Adrenal gland (tissue), 12 donors: Measurements from ENCODE around the gene LRRC4C. TPM values are rescaled to one million over a fixed set of nuclear protein-coding genes. Genes with fewer than 3 reads are reported as not detected.

ENCODE experiments used
- DNase-seq, 7 donors: peaks; one replicate each; pipeline ENCODE4 v3.0.0-alpha.2; 2019 to 2020
- H3K27ac ChIP-seq, 5 donors: fragments of 200-600 bp; sonication (generic) in 4 of 5; 1 replicate in 3 of 5; 2 replicates in 2 of 5; pipeline versions ENCODE4 v1.5.1 to v1.8.0; 2016 to 2020; ENCODE audit warnings: mild to moderate bottlenecking in 1 of 5
- H3K27me3 ChIP-seq: fragments of 200-600 bp; 2 replicates; pipeline ENCODE4 v1.8.0; 2021
- H3K36me3 ChIP-seq, 2 donors: fragments of 200-600 bp; replicated peaks in 1 of 2; 1 replicate in 1 of 2; 2 replicates in 1 of 2; pipeline versions ENCODE4 v1.5.1 to v1.8.0; 2018 to 2022
- H3K4me1 ChIP-seq, 2 donors: fragments of 200-600 bp; replicated peaks in 1 of 2; 1 replicate in 1 of 2; 2 replicates in 1 of 2; pipeline versions ENCODE4 v1.5.1 to v1.8.0; 2018 to 2021
- H3K4me3 ChIP-seq, 4 donors: fragments of 200-600 bp; sonication (generic) in 3 of 4; one replicate each; pipeline ENCODE4 v1.5.1; 2016 to 2018
- H3K9me3 ChIP-seq, 3 donors: fragments of 200-600 bp; sonication (generic) in 1 of 3; replicated peaks in 1 of 3; 1 replicate in 2 of 3; 2 replicates in 1 of 3; pipeline versions ENCODE4 v1.5.1 to v1.8.0; 2016 to 2021
- POLR2A ChIP-seq, 2 donors: fragments of 450-650 bp; IDR thresholded peaks; one replicate each; pipeline ENCODE4 v1.6.1; 2017; ENCODE audit warnings: antibody characterized with exemption in 2 of 2, mild to moderate bottlenecking in 2 of 2, moderate library complexity in 1 of 2
- WGBS, 4 donors: extraction: QIAGEN DNeasy Blood & Tissue Kit in 2 of 4; methylation state at CpG; one replicate each; pipeline versions ENCODE4 v1.1.5 to v1.1.7; 2013 to 2017; 5-methylcytosine and 5-hydroxymethylcytosine counted together
- intact Hi-C, 2 donors: fragments of 100-400 bp; cut with DNase I; formaldehyde crosslinking; loops; one replicate each; pipeline versions ENCODE4 v1.14.1 to v1.15.0; 2022 to 2023
- polyA plus RNA-seq, 3 donors: library from polyadenylated mRNA; stranded (reverse); fragments of 200-250 nt in 2 of 3; fragments of 350-450 nt in 1 of 3; fragmentation: Illumina TruSeq in 1 of 3; extraction: RNeasy Lipid Tissue Mini Kit (QIAGEN cat#74804) in 1 of 3; gene quantifications; one replicate each; pipeline ENCODE4 v1.2.3, GENCODE V29; 2013 to 2014
- total RNA-seq, 9 donors: library from RNA; depleted of rRNA in 4 of 9; stranded (reverse); fragments of >200 nt in 4 of 9; fragments of 120-200 nt in 1 of 9; fragmentation: NEBNext Ultra II Directional in 1 of 9; extraction: Animal tissue kit (Norgen Biotek cat#: 25700) in 1 of 9; gene quantifications; one replicate each; pipeline versions ENCODE4 v1.1.0 to v1.2.4, GENCODE V29; 2013 to 2023
- TF ChIP-seq, protein P1 (sequence below), 6 experiments: fragments of 450-650 bp in 4 of 6; fragments of 200-600 bp in 2 of 6; sonication (generic) in 1 of 6; IDR thresholded peaks; 1 replicate in 5 of 6; 2 replicates in 1 of 6; pipeline versions ENCODE4 v1.5.1 to v1.8.0; 2016 to 2021; ENCODE audit warnings: antibody characterized with exemption in 6 of 6, mild to moderate bottlenecking in 2 of 6, moderate library complexity in 1 of 6
- donor health status: healthy with polysubstance abuse.
- donor health status: Bipolar disorder and iron deficiency.
- donor health status: DM: yes; HTN: yes; CAD: no.
- donor health status: DM: no; HTN: no; CAD: no.
- donor health status: DM: no; HTN: no; CAD: no.
- donor health status: DM: yes; HTN: yes; CAD: no.

LRRC4C gene
- total and polyA plus RNA-seq, 12 donors = 1.0 to 10.6 (median 5.5) TPM

- Histone ChIP-seq H3K4me1 (no peaks in the 10 kb centered on the region), H3K27ac (no peak overlapping the region), H3K36me3 (no peaks in the 10 kb centered on the region), H3K27me3 (no peaks in the 10 kb centered on the region), H3K9me3 (no peaks in the 10 kb centered on the region), H3K4me3 (no peak overlapping the region)
- 36 to 42% (median 40%) methylated on average over 3 of the region's 3 CpGs for WGBS, 4 donors
- intact Hi-C loops = no loop called here
- DNase-seq = no peak
- TF ChIP-seq POLR2A (IDR thresholded peaks at IDR 0.05) = no peak
- TF ChIP-seq, protein P1, sequence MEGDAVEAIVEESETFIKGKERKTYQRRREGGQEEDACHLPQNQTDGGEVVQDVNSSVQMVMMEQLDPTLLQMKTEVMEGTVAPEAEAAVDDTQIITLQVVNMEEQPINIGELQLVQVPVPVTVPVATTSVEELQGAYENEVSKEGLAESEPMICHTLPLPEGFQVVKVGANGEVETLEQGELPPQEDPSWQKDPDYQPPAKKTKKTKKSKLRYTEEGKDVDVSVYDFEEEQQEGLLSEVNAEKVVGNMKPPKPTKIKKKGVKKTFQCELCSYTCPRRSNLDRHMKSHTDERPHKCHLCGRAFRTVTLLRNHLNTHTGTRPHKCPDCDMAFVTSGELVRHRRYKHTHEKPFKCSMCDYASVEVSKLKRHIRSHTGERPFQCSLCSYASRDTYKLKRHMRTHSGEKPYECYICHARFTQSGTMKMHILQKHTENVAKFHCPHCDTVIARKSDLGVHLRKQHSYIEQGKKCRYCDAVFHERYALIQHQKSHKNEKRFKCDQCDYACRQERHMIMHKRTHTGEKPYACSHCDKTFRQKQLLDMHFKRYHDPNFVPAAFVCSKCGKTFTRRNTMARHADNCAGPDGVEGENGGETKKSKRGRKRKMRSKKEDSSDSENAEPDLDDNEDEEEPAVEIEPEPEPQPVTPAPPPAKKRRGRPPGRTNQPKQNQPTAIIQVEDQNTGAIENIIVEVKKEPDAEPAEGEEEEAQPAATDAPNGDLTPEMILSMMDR (IDR thresholded peaks at IDR 0.05) = no peak
These were observed 1062.3 kb downstream of the LRRC4C start for GRCh38 chr11:40397141-40397540.

GRCh38 chr11:40393511-40393910 lies 1065.9 kb downstream of the LRRC4C start:
- intact Hi-C loops = no loop called here
- no peak for DNase-seq
- no peaks in the 10 kb centered on the region for H3K36me3 ChIP-seq

DNA sequence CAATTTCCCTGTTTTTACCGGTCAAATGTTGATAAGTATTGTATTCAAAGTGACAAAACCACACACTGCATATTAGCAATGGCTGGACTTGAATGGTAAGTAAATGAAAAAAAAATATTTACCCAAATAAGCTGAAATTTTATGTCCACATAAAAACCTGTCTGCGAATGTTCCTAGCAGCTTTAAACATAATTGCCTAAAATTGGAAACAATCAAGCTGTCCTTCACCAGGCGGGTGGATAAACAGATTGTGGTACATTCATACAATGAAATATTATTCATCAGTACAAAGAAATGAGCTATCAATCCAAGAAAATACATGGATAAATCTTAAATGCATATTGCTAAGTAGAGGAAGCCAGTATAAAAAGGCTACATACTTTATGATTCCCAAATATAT lies 1067.8 kb downstream of the LRRC4C start:
- Histone ChIP-seq H3K9me3 (no peaks in the 10 kb centered on the region), H3K36me3 (no peaks in the 10 kb centered on the region), H3K27ac (no peak overlapping the region), H3K4me1 (no peaks in the 10 kb centered on the region), H3K4me3 (no peak overlapping the region), H3K27me3 (no peaks in the 10 kb centered on the region)
- TF ChIP-seq, protein P1 (IDR thresholded peaks at IDR 0.05) = no peak
- no peak for TF ChIP-seq POLR2A (IDR thresholded peaks at IDR 0.05)
- WGBS, 4 donors = 79 to 89% (median 88%) methylated on average over 3 of the region's 3 CpGs
- DNase-seq = no peak
- intact Hi-C loops = no loop called here

More at GRCh38 chr11:40393511-40393910, 1065.9 kb downstream of the LRRC4C start:
- Histone ChIP-seq H3K27ac (no peak overlapping the region), H3K27me3 (no peaks in the 10 kb centered on the region), H3K4me1 (no peaks in the 10 kb centered on the region), H3K4me3 (no peak overlapping the region), H3K9me3 (no peaks in the 10 kb centered on the region)
- 78 to 88% (median 84%) methylated on average over 3 of the region's 3 CpGs for WGBS, 4 donors
- TF ChIP-seq POLR2A (IDR thresholded peaks at IDR 0.05) = no peak
- TF ChIP-seq, protein P1 (IDR thresholded peaks at IDR 0.05) = no peak

DNA sequence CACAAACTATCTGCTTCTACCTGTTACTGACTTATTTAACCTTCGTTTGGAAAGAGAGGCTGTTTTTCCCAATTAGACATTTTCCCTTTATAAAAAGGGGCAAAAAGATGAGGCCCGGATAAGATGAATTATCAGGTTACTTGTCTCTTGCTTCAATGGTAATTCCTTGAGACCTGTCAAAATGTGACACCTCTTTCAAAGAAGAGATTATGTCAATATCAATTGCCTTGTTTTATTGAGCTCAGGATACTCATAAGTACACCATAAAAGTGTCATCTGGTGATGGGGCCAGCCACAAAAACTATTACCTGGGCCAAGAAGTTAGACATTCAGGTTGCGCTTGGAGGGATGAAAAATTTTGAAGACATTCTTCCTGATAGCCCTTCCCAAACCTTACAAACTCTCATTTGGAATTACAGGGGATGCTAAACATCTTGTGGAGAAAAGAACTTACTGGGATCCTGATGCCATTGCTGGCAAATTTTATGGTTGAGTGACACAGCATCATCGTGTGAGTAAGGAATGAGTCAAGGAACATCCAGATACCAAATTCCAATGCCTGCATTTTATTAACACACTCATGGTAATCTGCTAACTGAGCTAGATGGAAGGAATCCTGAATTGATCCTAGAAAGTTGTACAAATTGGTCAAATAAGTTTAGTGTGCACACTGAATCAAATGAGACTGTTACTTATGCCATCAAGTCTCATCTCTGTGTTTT lies 1071.2 kb downstream of the LRRC4C start:
- H3K4me1 ChIP-seq = no peaks in the 10 kb centered on the region
- no peaks in the 10 kb centered on the region for H3K36me3 ChIP-seq
- no peak for DNase-seq
- 74 to 81% (median 78%) methylated on average over 4 of the region's 4 CpGs for WGBS, 4 donors
- H3K4me3 ChIP-seq = no peak overlapping the region
- H3K27ac ChIP-seq = no peak overlapping the region
- H3K9me3 ChIP-seq = no peaks in the 10 kb centered on the region
- H3K27me3 ChIP-seq = no peaks in the 10 kb centered on the region
- intact Hi-C loops = no loop called here
- no peak for TF ChIP-seq POLR2A (IDR thresholded peaks at IDR 0.05)
- TF ChIP-seq, protein P1 (IDR thresholded peaks at IDR 0.05) = no peak
